ENCODE data around the gene ZNF578.
A peak's percentile ranks its signal among the peaks of the same experiment; 100 is the strongest.
"Not testable (repeated sequence)": the region's sequence is repeated elsewhere in the genome, so short reads cannot be mapped to it uniquely, and the experiment has no call there.

The ZNF578 gene

GRCh38 chr19:52518646-52519045 lies 65.3 kb downstream of the ZNF578 start:
- DNase-seq = no peak

GRCh38 chr19:52519175-52519574 lies 65.8 kb downstream of the ZNF578 start:
- DNase-seq = not testable (repeated sequence)

- DNase-seq = no peak
Observed at GRCh38 chr19:52520013-52520412, 66.7 kb downstream of the ZNF578 start.

GRCh38 chr19:52522551-52522950 lies 69.2 kb downstream of the ZNF578 start:
- no peak for DNase-seq

GRCh38 chr19:52524086-52524485 lies 70.7 kb downstream of the ZNF578 start:
- DNase-seq = no peak

GRCh38 chr19:52527134-52527955 lies 74.0 kb downstream of the ZNF578 start, which contains the start of gene ZNF808:
Gene ZNF808, plus strand, starts transcription at chr19:52527668. Its CDS starts 15,617 bp downstream, at chr19:52543285.
- DNase-seq = peak; percentile 93

GRCh38 chr19:52527956-52528351 lies 74.6 kb downstream of the ZNF578 start:
- no peak for DNase-seq

GRCh38 chr19:52532480-52532879 lies 79.1 kb downstream of the ZNF578 start:
- DNase-seq = no peak

GRCh38 chr19:52533901-52534300 lies 80.5 kb downstream of the ZNF578 start:
- DNase-seq = peak; percentile 63 to 68

GRCh38 chr19:52535385-52535770 lies 82.0 kb downstream of the ZNF578 start:
- not testable (repeated sequence) for DNase-seq

GRCh38 chr19:52535771-52536447 lies 82.6 kb downstream of the ZNF578 start:
- DNase-seq = peak; percentile 73 to 75

- peak; percentile 8 to 48 for DNase-seq
Observed at GRCh38 chr19:52536448-52536800, 83.1 kb downstream of the ZNF578 start.

- DNase-seq = peak in 1 of 2 experiments; percentile 9
Observed at GRCh38 chr19:52538815-52539214, 85.5 kb downstream of the ZNF578 start.

GRCh38 chr19:52541176-52541575 lies 87.8 kb downstream of the ZNF578 start:
- not testable (repeated sequence) for DNase-seq

GRCh38 chr19:52541608-52542007 lies 88.3 kb downstream of the ZNF578 start:
- DNase-seq = no peak

GRCh38 chr19:52542541-52542940 lies 89.2 kb downstream of the ZNF578 start:
- DNase-seq = not testable (repeated sequence)

GRCh38 chr19:52542984-52543664 lies 89.8 kb downstream of the ZNF578 start:
- peak; percentile 63 to 68 for DNase-seq

- DNase-seq = no peak
Observed at GRCh38 chr19:52554216-52554971, 101.0 kb downstream of the ZNF578 start.

GRCh38 chr19:52557231-52557995 lies 104.1 kb downstream of the ZNF578 start:
- no peak for DNase-seq

- not testable (repeated sequence) for DNase-seq
Observed at GRCh38 chr19:52558732-52559445, 105.5 kb downstream of the ZNF578 start.

GRCh38 chr19:52561611-52562010 lies 108.3 kb downstream of the ZNF578 start:
- DNase-seq = not testable (repeated sequence)

All from AML-193 (cell line).